ENCODE results near the gene PAX5.

- TF ChIP-seq CTCF (IDR thresholded peaks at IDR 0.05; ENCODE audit: low read depth, low read length, poor library complexity, severe bottlenecking) (no peak), EZH2phosphoT487 (IDR thresholded peaks at IDR 0.05; ENCODE audit: borderline replicate concordance, low read length) (no peak)
Observed at GRCh38 chr9:36882594-36882993, 151.5 kb downstream of the PAX5 start.

Measured in DOHH2 (cell line).